Fibroblast of lung (primary cell): ENCODE results near the gene SLC11A2. TPM values are rescaled to one million over a fixed set of nuclear protein-coding genes. Genes with fewer than 3 reads are reported as not detected.

Experiments used
- DNase-seq, 2 donors: peaks; one replicate each; pipeline versions ENCODE4 v3.0.0 to v3.0.0-alpha.2; 2010; ENCODE audit warnings: low read depth in 2 of 2
- H2AFZ ChIP-seq: 2 replicates; pipeline ENCODE4 v1.5.1; 2012; ENCODE audit warnings: low read length, control low read depth, inconsistent platforms
- H3K27ac ChIP-seq: 2 replicates; pipeline ENCODE4 v1.5.1; 2011; ENCODE audit warnings: low read length, control low read depth; ENCODE audit not compliant: insufficient read depth
- H3K27me3 ChIP-seq: 2 replicates; pipeline ENCODE4 v1.5.1; 2011; ENCODE audit warnings: mild to moderate bottlenecking, low read length; ENCODE audit not compliant: control insufficient read depth, insufficient read depth
- H3K36me3 ChIP-seq: 2 replicates; pipeline ENCODE4 v1.5.1; 2011; ENCODE audit warnings: low read length; ENCODE audit not compliant: control insufficient read depth, insufficient read depth
- H3K4me1 ChIP-seq: 2 replicates; pipeline ENCODE4 v1.5.1; 2011; ENCODE audit warnings: low read length; ENCODE audit not compliant: control insufficient read depth, insufficient read depth; ENCODE audit errors: extremely low read depth
- H3K4me2 ChIP-seq: 2 replicates; pipeline ENCODE4 v1.5.1; 2011; ENCODE audit warnings: low read length, control low read depth; ENCODE audit not compliant: insufficient read depth; ENCODE audit errors: extremely low read depth
- H3K4me3 ChIP-seq, 4 experiments: fragments of 200-600 bp in 1 of 4; sonication (generic) in 1 of 4; replicated peaks in 1 of 4; 2 replicates each; pipeline ENCODE4 v1.5.1; 2011 to 2016; ENCODE audit warnings: low read length in 4 of 4, low read depth in 3 of 4, mild to moderate bottlenecking in 3 of 4, control low read depth in 2 of 4, inconsistent platforms in 1 of 4, mixed read lengths in 1 of 4; ENCODE audit not compliant: insufficient read depth in 1 of 4; ENCODE audit errors: control extremely low read depth in 1 of 4
- H3K79me2 ChIP-seq: 2 replicates; pipeline ENCODE4 v1.5.1; 2012; ENCODE audit warnings: mild to moderate bottlenecking, low read length, inconsistent platforms; ENCODE audit not compliant: control insufficient read depth, insufficient read depth
- H3K9ac ChIP-seq: 2 replicates; pipeline ENCODE4 v1.5.1; 2011; ENCODE audit warnings: mild to moderate bottlenecking, low read length, control low read depth; ENCODE audit not compliant: insufficient read depth
- H3K9me3 ChIP-seq: 2 replicates; pipeline ENCODE4 v1.5.1; 2012; ENCODE audit warnings: low read depth, low read length; ENCODE audit not compliant: control insufficient read depth, insufficient read depth
- H4K20me1 ChIP-seq: 2 replicates; pipeline ENCODE4 v1.5.1; 2011; ENCODE audit warnings: low read length; ENCODE audit not compliant: control insufficient read depth, insufficient read depth; ENCODE audit errors: extremely low read depth
- EZH2 ChIP-seq: IDR thresholded peaks from 2 replicates; pipeline ENCODE4 v1.5.1; 2012; ENCODE audit warnings: low read length, control low read depth, mild to moderate bottlenecking; ENCODE audit errors: missing control alignments
- polyA plus RNA-seq, 2 donors: library from polyadenylated mRNA; depleted of rRNA in 1 of 2; stranded (reverse) in 1 of 2; unstranded in 1 of 2; fragments of >200 nt; gene quantifications; 2 replicates each; pipeline ENCODE4 v1.2.1, GENCODE V29; 2011 to 2012; ENCODE audit warnings: missing spikeins in 1 of 2
- total RNA-seq: library from RNA; depleted of rRNA; stranded (reverse); fragments of >200 nt; gene quantifications from 2 replicates; pipeline ENCODE4 v1.2.1, GENCODE V29; 2014
- TF ChIP-seq, protein P1 (sequence below), 2 donors: IDR thresholded peaks in 1 of 2; conservative IDR thresholded peaks in 1 of 2; 1 replicate in 1 of 2; 2 replicates in 1 of 2; pipeline ENCODE4 v1.5.1; 2011 to 2012; ENCODE audit warnings: low read length in 2 of 2, control low read depth in 1 of 2, inconsistent platforms in 1 of 2, low read depth in 1 of 2, mild to moderate bottlenecking in 1 of 2

Gene SLC11A2
- total and polyA plus RNA-seq, 2 donors (not counting 1 experiment from before 2014, with no cell fraction given), result 38.6 to 75.0 TPM

DNA sequence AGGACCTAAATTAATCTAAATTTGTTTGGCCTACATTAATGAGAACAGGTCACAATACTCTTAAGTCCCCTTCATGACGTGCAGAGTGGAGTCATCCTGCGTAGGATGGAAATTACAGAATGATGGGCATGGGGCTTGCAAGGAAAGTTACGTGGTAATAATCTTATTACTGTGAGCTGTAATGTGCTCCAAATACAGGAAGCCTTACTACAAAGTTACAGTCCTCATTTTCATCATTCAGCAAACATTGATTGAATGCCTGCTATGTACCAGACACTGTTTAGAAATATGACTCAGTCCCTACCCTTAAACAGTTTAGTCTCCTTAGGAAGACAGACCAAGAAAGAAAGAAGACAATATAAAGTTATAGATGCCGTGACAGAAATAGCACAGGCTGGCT is 64.5 kb downstream of the SLC11A2 start:
- H3K36me3 ChIP-seq, result no peaks in the 10 kb centered on the region
- no peaks in the 10 kb centered on the region for H3K4me1 ChIP-seq
- H3K4me2 ChIP-seq, result no peak overlapping the region
- no peak for TF ChIP-seq EZH2
- TF ChIP-seq, protein P1, sequence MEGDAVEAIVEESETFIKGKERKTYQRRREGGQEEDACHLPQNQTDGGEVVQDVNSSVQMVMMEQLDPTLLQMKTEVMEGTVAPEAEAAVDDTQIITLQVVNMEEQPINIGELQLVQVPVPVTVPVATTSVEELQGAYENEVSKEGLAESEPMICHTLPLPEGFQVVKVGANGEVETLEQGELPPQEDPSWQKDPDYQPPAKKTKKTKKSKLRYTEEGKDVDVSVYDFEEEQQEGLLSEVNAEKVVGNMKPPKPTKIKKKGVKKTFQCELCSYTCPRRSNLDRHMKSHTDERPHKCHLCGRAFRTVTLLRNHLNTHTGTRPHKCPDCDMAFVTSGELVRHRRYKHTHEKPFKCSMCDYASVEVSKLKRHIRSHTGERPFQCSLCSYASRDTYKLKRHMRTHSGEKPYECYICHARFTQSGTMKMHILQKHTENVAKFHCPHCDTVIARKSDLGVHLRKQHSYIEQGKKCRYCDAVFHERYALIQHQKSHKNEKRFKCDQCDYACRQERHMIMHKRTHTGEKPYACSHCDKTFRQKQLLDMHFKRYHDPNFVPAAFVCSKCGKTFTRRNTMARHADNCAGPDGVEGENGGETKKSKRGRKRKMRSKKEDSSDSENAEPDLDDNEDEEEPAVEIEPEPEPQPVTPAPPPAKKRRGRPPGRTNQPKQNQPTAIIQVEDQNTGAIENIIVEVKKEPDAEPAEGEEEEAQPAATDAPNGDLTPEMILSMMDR (conservative IDR thresholded peaks at IDR 0.05 in 1 of 2, IDR thresholded peaks at IDR 0.05 in 1 of 2; ENCODE audit: low read depth in 1 of 2, low read length in 2 of 2), result no peak
- no peaks in the 10 kb centered on the region for H3K9me3 ChIP-seq
- H3K4me3 ChIP-seq, result no peak overlapping the region
- no peaks in the 10 kb centered on the region for H3K79me2 ChIP-seq
- H3K27ac ChIP-seq, result no peak overlapping the region
- H4K20me1 ChIP-seq, result no peaks in the 10 kb centered on the region
- H3K9ac ChIP-seq, result no peak overlapping the region
- H2AFZ ChIP-seq, result no peak overlapping the region
- DNase-seq, result peak; percentile 42 to 60
- H3K27me3 ChIP-seq, result no peaks in the 10 kb centered on the region

DNA sequence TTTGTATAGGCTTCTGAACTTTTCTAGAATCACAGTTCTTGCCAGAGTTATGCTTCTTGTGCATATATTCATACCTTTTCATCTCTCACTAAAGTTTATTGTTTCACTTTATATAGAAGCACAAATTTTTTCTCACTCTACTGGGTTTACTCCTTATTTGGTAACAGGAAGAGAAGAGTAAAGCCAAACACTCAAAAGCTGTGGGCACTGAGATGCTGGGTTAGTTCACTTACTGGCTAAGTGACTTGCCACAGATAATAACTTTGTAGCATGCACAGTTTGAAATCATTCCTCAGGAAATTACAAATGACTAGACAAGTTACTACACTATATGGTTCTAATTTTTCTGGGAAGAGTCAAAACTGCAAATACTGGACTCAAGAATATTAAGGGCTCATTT is 66.1 kb downstream of the SLC11A2 start:
- no peak overlapping the region for H3K27ac ChIP-seq

DNA sequence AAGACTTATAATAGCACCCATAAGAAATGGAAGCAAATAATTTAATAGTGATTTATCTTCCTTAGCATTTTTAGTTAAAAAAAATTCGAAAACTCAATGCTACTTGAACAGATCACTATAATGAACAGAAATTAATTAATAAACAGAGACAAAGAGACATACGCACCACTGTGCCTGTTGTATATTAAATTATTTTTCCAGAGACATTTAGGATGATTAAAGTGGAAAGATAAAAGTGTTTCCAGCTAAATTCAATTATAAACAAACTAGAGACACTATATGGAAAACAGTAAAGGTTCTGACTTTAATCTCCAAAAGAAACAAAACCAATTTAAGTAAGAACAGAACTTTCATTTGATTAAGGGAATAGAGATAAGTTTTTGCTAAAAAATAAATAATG is 70.5 kb downstream of the SLC11A2 start:
- no peak overlapping the region for H3K4me3 ChIP-seq
- no peak overlapping the region for H2AFZ ChIP-seq
- no peaks in the 10 kb centered on the region for H3K79me2 ChIP-seq
- DNase-seq, result no peak
- no peaks in the 10 kb centered on the region for H3K4me1 ChIP-seq
- no peaks in the 10 kb centered on the region for H4K20me1 ChIP-seq
- no peak for TF ChIP-seq EZH2
- TF ChIP-seq, protein P1 (conservative IDR thresholded peaks at IDR 0.05 in 1 of 2, IDR thresholded peaks at IDR 0.05 in 1 of 2; ENCODE audit: low read depth in 1 of 2, low read length in 2 of 2), result no peak
- no peak overlapping the region for H3K27ac ChIP-seq
- no peaks in the 10 kb centered on the region for H3K9me3 ChIP-seq
- H3K9ac ChIP-seq, result no peak overlapping the region
- H3K36me3 ChIP-seq, result no peaks in the 10 kb centered on the region
- H3K4me2 ChIP-seq, result no peak overlapping the region
- H3K27me3 ChIP-seq, result no peaks in the 10 kb centered on the region

More for the DNA sequence above, 66.1 kb downstream of the SLC11A2 start:
- Histone ChIP-seq H3K4me2 (no peak overlapping the region), H4K20me1 (no peaks in the 10 kb centered on the region), H3K4me3 (no peak overlapping the region), H3K27me3 (no peaks in the 10 kb centered on the region), H3K9ac (no peak overlapping the region), H3K9me3 (no peaks in the 10 kb centered on the region), H3K36me3 (no peaks in the 10 kb centered on the region), H3K4me1 (no peaks in the 10 kb centered on the region), H2AFZ (no peak overlapping the region), H3K79me2 (no peaks in the 10 kb centered on the region)
- peak in 1 of 2 donors; percentile 29 for DNase-seq
- no peak for TF ChIP-seq EZH2
- TF ChIP-seq, protein P1 (conservative IDR thresholded peaks at IDR 0.05 in 1 of 2, IDR thresholded peaks at IDR 0.05 in 1 of 2; ENCODE audit: low read depth in 1 of 2, low read length in 2 of 2), result no peak
